ENCODE measurements around the gene USP3.
"Not testable (repeated sequence)": the region's sequence is repeated elsewhere in the genome, so short reads cannot be mapped to it uniquely, and the experiment has no call there.

Gene USP3

DNA sequence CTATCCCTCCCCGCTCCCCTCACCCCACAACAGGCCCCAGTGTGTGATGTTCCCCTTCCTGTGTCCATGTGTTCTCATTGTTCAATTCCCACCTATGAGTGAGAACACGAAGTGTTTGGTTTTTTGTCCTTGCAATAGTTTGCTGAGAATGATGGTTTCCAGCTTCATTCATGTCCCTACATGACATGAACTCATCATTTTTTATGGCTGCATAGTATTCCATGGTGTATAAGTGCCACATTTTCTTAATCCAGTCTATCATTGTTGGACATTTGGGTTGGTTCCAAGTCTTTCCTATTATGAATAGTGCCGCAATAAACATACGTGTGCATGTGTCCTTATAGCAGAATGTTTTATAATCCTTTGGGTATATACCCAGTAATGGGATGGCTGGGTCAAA, 112.8 kb downstream of the USP3 start:
- FAIRE-seq, result not testable (repeated sequence)

DNA sequence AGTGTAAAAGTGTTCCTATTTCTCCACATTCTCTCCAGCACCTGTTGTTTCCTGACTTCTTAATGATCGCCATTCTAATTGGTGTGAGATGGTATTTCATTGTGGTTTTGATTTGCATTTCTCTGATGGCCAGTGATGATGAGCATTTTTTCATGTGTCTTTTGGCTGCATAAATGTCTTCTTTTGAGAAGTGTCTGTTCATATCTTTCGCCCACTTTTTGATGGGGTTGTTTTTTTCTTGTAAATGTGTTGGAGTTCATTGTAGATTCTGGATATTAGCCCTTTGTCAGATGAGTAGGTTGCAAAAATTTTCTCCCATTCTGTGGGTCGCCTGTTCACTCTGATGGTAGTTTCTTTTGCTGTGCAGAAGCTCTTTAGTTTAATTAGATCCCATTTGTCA, 113.2 kb downstream of the USP3 start:
- not testable (repeated sequence) for FAIRE-seq

DNA sequence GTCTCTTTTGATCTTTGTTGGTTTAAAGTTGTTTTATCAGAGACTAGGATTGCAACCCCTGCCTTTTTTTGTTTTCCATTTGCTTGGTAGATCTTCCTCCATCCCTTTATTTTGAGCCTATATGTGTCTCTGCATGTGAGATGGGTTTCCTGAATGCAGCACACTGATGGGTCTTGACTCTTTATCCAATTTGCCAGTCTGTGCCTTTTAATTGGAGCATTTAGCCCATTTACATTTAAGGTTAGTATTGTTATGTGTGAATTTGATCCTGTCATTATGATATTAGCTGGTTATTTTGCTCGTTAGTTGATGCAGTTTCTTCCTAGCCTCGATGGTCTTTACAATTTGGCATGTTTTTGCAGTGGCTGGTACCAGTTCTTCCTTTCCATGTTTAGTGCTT, 116.4 kb downstream of the USP3 start:
- FAIRE-seq, result not testable (repeated sequence)

DNA sequence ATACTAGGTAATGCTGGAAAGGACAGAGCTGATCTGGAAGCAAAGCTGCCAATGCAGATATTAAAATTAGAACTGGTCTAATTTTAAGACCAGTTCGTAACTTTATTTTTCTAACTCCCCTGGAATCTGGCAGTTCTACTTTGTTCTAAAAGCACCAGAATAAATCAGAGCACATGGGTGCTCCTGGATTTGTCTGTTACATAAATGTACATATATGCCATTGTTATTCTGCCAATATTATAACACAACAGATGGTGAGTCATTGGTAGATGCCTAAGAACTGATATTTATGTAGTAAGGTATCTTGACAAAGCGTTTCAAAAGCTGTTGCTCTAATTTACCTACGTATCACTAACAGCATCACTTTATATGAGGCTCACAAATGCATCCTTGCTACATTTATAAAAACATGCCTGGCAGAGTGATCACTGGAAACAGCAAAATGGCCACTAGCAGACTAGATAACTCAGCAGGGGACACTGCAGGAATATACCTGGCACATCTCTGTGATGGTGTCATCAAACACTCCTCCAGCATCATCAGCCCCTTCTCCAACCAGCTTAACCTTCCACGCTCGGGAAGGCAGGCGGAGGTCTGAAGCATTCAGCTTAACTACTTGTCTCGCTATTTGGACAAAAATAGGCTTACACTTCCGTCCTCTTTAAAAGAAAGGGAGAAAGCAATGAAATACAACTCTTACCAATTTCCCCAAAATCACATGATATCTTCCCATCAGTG, 119.0 kb downstream of the USP3 start:
- FAIRE-seq, result no peak

- FAIRE-seq, result no peak
These were observed 122.6 kb downstream of the USP3 start for GRCh38 chr15:63626955-63627354.

DNA sequence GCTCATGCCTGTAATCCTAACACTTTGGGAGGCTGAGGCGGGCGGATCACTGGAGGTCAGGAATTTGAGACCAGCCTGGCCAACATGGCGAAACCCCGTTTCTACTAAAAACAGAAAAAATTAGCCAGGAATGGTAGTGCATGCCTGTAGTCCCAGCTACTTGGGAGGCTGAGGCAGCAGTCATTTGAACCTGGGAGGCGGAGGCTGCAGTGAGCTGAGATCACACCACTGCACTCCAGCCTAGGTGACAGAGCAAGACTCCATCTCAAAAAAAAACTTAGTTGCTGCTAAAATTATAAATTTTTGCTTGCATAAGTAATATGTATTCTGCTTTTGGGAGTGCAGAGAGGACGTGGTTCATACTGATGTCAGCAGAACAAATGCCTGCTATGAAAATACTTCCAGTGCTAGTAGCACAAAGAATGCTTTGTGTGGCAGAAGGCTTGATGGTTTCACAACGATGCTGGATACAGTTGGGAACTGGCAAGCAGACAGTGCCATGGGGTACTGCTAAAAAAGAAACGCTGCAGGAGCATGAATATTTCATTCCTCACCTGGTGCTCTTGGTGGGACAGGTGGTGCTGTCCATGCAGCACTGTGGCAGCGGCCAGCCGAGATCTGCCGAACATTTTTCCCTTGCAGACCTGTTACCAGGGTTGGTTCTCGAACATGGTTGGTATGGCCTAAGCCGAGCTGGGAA, 123.9 kb downstream of the USP3 start:
- FAIRE-seq, result no peak

DNA sequence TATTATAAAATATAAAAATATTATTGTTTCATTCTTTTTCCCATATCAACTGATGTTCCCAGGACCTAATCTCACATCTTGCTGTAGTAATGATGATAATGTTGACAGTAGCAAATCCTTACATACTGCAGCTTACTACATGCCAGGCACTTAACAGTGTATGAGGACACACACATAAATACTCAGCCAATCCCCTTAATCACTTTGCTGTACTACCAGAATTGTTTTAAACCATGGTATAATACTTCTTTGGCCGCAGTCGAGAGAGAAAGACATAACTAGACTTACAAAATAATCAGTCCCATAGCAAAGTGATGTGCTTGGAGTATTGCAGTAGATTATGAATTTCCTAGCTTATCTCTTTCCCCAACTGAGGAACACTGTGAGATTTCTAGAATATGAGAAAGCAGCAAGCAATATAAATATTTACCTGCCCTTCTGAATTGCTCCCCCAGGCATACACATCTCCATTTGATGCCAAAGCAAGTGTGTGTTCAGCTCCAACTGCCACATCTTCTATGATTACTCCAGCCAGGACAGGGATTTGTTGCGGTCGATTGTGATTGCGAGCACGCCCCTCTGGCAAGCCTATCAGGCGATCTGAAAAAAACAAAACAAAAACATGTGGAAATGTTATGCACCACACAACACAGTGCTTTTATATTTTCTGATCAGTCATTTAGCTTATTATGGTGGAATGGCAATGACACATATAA, 125.8 kb downstream of the USP3 start:
- no peak for FAIRE-seq

DNA sequence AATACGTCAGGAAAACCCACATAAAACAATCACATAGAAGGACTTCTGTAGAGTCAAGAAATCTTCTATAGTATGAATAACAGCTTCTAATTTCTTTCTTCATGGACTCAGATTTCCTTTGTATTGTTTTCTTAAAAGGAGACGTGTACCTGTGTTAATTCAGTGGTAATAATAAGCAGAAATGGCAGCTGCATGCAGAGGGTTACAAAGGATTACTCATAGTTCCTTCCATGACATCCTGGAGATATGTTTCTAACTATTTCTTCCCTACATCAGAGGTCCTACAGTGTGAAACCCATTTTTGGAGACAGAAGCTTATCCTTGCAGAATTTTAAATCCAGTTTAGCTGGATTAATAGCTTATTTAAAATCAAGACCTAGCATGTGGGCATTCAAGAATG, 128.9 kb downstream of the USP3 start:
- FAIRE-seq, result no peak

- no peak for FAIRE-seq
These were observed 129.8 kb downstream of the USP3 start for GRCh38 chr15:63634154-63634553.

- FAIRE-seq, result no peak
These were observed 132.2 kb downstream of the USP3 start for GRCh38 chr15:63636518-63637061.

DNA sequence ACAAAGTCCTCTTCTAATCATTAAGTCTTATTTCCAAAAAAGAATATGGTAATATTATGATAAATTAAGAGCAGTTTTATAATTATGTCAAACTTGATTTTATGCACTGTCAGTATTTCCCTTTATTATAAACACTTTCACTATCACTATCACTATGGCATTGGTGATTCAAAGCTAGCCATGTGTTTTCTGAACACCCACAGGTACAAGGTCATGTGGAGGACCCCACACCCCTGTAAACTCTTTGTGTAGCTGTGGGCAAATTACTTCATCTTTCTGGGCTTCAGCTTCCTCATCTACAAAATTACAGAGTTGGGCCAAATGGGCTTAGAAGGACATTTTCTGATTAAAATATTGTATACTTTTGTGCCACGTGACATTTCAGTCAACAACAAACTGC, 134.4 kb downstream of the USP3 start:
- no peak for FAIRE-seq

- FAIRE-seq, result no peak
These were observed 135.8 kb downstream of the USP3 start for GRCh38 chr15:63640146-63640545.
